ENCODE data around the gene KIF16B. TPM values are rescaled to one million over a fixed set of nuclear protein-coding genes. Genes with fewer than 3 reads are reported as not detected.

KIF16B gene
- total and polyA plus RNA-seq, 2 of the 13 experiments (the other 11 are each of a cell fraction or from before 2014, with no cell fraction given), result 6.9 to 18.0 TPM

DNA sequence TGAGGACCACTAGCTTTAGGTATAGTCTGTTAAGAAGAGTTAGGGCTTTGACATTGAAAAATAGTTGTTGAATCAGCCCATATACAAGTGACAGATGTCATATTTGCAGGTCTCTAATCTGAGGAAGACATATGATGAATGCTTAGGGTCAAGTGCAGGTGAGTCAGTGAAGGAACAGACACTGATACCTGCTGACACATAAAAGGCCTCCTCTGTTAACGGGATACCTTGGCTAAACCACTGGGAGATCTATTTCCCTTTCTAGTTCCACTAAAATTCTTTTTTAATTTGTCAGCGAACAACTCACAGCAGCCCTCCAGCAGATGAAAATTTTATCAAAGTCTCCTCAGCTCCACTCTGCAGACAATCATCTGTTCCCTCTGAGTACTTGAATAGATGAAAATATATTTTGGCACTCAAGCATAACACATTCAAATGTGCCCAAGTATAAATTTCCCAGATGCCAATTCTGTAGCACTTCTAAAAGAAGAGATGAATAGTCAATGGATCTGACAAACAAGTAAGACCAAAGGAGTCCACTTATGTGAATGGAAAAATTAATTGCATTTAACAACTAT is 154.0 kb downstream of the KIF16B start (continued):
- TF ChIP-seq, protein P1, sequence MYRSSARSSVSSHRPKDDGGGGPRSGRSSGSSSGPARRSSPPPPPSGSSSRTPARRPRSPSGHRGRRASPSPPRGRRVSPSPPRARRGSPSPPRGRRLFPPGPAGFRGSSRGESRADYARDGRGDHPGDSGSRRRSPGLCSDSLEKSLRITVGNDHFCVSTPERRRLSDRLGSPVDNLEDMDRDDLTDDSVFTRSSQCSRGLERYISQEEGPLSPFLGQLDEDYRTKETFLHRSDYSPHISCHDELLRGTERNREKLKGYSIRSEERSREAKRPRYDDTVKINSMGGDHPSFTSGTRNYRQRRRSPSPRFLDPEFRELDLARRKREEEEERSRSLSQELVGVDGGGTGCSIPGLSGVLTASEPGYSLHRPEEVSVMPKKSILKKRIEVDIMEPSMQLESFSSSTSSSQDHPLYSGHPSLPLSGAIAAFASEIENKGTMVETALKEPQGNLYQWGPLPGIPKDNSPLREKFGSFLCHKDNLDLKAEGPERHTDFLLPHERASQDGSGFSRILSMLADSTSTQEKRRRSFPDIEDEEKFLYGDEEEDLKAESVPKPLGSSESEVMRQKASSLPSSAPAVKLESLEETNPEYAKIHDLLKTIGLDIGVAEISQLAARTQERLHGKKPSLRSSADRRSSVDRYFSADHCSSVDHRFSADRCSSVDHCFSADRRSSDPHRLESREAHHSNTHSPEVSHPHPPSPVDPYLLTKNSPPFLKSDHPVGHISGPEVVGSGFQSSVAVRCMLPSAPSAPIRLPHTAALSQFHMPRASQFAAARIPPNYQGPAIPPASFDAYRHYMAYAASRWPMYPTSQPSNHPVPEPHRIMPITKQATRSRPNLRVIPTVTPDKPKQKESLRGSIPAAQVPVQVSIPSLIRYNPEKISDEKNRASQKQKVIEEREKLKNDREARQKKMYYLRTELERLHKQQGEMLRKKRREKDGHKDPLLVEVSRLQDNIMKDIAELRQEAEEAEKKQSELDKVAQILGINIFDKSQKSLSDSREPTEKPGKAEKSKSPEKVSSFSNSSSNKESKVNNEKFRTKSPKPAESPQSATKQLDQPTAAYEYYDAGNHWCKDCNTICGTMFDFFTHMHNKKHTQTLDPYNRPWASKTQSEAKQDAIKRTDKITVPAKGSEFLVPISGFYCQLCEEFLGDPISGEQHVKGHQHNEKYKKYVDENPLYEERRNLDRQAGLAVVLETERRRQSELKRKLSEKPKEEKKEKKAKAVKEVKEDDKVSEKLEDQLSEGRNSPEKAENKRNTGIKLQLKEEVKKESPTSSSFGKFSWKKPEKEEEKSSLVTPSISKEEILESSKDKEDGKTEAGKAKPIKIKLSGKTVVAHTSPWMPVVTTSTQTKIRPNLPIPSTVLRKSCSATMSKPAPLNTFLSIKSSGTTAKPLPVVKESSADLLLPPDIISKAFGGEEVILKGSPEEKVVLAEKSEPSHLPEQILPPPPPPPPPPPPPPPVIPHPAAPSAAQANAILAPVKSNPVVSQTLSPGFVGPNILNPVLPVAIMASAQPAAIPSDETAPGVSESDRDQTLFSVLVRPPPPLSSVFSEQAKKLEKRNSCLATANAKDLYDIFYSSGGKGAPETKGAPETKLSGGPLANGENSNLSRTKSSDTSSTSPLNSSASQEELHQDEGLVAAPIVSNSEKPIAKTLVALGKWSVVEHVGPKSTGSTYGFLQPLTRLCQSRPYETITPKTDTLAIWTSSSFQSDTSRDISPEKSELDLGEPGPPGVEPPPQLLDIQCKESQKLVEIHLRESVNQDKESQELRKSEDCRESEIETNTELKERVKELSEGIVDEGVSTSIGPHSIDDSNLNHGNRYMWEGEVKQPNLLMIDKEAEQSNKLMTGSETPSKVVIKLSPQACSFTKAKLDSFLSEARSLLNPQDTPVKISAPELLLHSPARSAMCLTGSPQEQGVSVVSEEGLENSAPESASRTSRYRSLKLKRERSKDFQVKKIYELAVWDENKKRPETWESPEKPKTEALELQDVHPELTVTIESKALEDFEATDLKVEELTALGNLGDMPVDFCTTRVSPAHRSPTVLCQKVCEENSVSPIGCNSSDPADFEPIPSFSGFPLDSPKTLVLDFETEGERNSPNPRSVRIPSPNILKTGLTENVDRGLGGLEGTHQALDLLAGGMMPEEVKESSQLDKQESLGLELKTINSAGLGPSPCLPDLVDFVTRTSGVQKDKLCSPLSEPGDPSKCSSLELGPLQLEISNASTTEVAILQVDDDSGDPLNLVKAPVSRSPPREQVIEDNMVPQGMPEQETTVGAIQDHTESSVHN (CRISPR knock-in tag; IDR thresholded peaks at IDR 0.05), result no peak
- no peak for TF ChIP-seq HIVEP1 (CRISPR knock-in tag; IDR thresholded peaks at IDR 0.05)
- no peak for TF ChIP-seq PITX1 (CRISPR knock-in tag; IDR thresholded peaks at IDR 0.05)

DNA sequence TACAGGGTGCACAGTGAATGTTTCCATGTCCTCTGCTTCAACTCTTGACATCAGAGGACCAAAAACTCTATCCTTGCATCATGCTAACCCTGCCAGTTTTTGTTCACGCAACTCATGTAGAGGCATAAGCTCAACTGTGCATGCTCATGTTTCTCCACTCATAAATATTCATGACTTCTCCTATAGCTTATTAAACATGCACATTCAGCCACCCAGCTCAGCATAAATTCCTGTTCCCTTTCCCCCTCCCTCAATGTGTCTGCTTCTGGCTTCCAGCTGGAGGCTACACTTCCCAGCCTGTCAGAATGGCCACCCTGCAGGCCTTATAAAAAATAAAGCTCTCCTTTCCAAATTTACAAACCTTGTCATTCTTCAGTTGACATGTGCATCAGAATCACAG is 154.6 kb downstream of the KIF16B start:
- Histone ChIP-seq H4K20me1 (ENCODE audit: insufficient read depth, low read length) (no peaks in the 10 kb centered on the region), H3K27ac (ENCODE audit: extremely low read length, insufficient read depth, low read length) (no peak overlapping the region), H3K4me1 (ENCODE audit: insufficient read depth, low read length) (peaks cover 22% of the 10 kb centered on the region), H3K79me2 (ENCODE audit: insufficient read depth, low read length) (no peaks in the 10 kb centered on the region), H3K4me3 (replicated peaks in 1 of 3; ENCODE audit: insufficient read depth in 1 of 3, low read depth in 2 of 3, low read length in 3 of 3) (no peak overlapping the region), H3K9me3 (ENCODE audit: low read length) (no peaks in the 10 kb centered on the region), H3K36me3 (replicated peaks in 1 of 2; ENCODE audit: control insufficient read depth in 1 of 2, insufficient read depth in 2 of 2, low read length in 2 of 2) (no peaks in the 10 kb centered on the region; a peak in 2 of 5 replicates), H3K4me2 (ENCODE audit: low read depth, low read length) (no peak overlapping the region), H2AFZ (ENCODE audit: low read length) (no peak overlapping the region), H3K9ac (ENCODE audit: insufficient read depth, low read depth, low read length) (no peak overlapping the region), H3K27me3 (ENCODE audit: control insufficient read depth in 1 of 2, insufficient read depth in 2 of 2, low read length in 2 of 2) (no peaks in the 10 kb centered on the region)
- ChIA-PET POLR2A (no interaction called here), CTCF (ENCODE audit: low intra/inter-chr PET ratio, low total read pairs) (no interaction called here)
- ATAC-seq (no peak), FAIRE-seq (no peak), DNase-seq (ENCODE audit: low spot score) (no peak)
- no TSS peak for BruUV-seq (replicated peaks)
- WGBS (ENCODE audit: low lambda C conversion rate), result 100% methylated on average over 1 of the region's 1 CpG
- TF ChIP-seq ZNF782 (CRISPR knock-in tag; IDR thresholded peaks at IDR 0.05; ENCODE audit: borderline replicate concordance), result no peak
- TF ChIP-seq PHF5A (CRISPR knock-in tag; IDR thresholded peaks at IDR 0.05; ENCODE audit: low read depth, unreplicated experiment), result no peak
- in situ Hi-C loops (cut with HindIII; ENCODE audit: extremely low pct_ligation_motif_present, low pct_unique_long_range_greater_than_20kb) (no loop called here), intact Hi-C loops (cut with micrococcal nuclease; ENCODE audit: unreplicated experiment) (no loop called here)
